ENCODE measurements around the gene PROM1.

PROM1 gene

GRCh38 chr4:16035843-16036242 lies 48.0 kb downstream of the PROM1 start:
- H3K4me1 ChIP-seq (ENCODE audit: control insufficient read depth in 1 of 2, insufficient read depth in 2 of 2, low read length in 2 of 2) = peaks cover 2 to 6% of the 10 kb centered on the region in 2 experiments
- no peak overlapping the region for H3K18ac ChIP-seq (ENCODE audit: low read length)

DNA sequence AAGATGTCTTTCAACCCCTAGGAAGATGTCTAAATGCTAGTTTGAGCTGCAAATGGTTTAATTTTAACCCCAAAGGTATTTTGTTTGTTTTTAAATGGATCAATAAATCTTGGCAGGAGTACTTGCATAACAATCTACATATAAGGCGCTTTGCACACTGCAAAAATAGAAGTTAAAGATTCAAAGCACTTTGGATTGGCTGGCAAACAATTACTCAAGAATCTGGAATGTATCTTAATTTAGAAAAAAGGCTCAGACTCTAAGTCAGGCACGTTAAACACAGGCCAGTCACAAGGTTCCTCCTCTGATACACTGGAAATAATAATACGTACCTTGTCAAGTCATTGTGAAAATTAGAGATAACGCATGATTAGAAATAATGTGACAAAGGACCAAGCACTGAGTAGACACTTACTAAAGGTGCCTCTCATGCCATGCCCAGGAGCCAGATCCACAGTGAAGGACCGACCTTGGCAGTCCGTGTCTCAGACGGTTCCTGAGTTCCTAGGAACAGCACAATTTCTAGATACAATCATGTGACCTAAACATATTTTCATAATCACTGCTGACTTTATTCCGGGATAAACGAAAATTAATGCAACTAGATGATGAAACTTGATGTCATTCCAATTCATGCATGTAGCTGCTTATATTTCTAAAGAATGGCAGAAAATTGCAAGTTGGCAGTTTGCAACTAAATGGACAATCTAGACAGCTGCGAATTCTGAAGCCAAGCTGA lies 49.6 kb downstream of the PROM1 start:
- Histone ChIP-seq H4K91ac (ENCODE audit: low read depth, low read length) (no peak overlapping the region), H3K14ac (ENCODE audit: low read length) (no peak overlapping the region), H3K4me1 (ENCODE audit: control insufficient read depth in 1 of 2, insufficient read depth in 2 of 2, low read length in 2 of 2) (peaks cover 2 to 6% of the 10 kb centered on the region in 2 experiments), H3K79me2 (ENCODE audit: control insufficient read depth, insufficient read depth, low read length, poor library complexity) (no peaks in the 10 kb centered on the region), H4K12ac (ENCODE audit: low read depth, low read length) (no peak overlapping the region), H3K9me3 (ENCODE audit: insufficient read depth, low read depth, low read length) (no peaks in the 10 kb centered on the region), H2AK5ac (ENCODE audit: low read length) (no peak overlapping the region), H3K36me3 (ENCODE audit: control insufficient read depth in 1 of 2, insufficient read depth in 2 of 2, low read length in 2 of 2) (no peaks in the 10 kb centered on the region), H3K4ac (ENCODE audit: low read depth, low read length) (no peak overlapping the region), H2BK120ac (ENCODE audit: insufficient read depth, low read length, poor library complexity) (no peak overlapping the region), H3K4me2 (ENCODE audit: low read length) (no peak overlapping the region), H3K27me3 (ENCODE audit: insufficient read depth, low read length) (no peaks in the 10 kb centered on the region), H3K18ac (ENCODE audit: low read length) (no peak overlapping the region), H2BK12ac (ENCODE audit: low read length) (no peak overlapping the region), H2AFZ (ENCODE audit: insufficient read depth, low read length, poor library complexity) (no peak overlapping the region), H3K4me3 (ENCODE audit: low read depth, low read length) (no peak overlapping the region), H3K9ac (ENCODE audit: low read length) (no peak overlapping the region), H4K8ac (ENCODE audit: low read depth, low read length) (no peak overlapping the region), H3K27ac (ENCODE audit: low read depth, low read length) (no peak overlapping the region), H3K79me1 (ENCODE audit: low read length) (peaks cover 3% of the 10 kb centered on the region), H2BK5ac (ENCODE audit: low read depth, low read length, poor library complexity) (no peak overlapping the region), H3K23ac (ENCODE audit: low read length) (no peak overlapping the region)
- no peak for DNase-seq
- WGBS (ENCODE audit: extremely low coverage, insufficient coverage, insufficient read length) = no CpG with 5 or more reads among the region's 10 CpGs

More at GRCh38 chr4:16035843-16036242, 48.0 kb downstream of the PROM1 start:
- DNase-seq = no peak
- WGBS (ENCODE audit: extremely low coverage, insufficient coverage, insufficient read length) = no CpG with 5 or more reads among the region's 6 CpGs
- Histone ChIP-seq H3K9me3 (ENCODE audit: insufficient read depth, low read depth, low read length) (no peaks in the 10 kb centered on the region), H4K91ac (ENCODE audit: low read depth, low read length) (no peak overlapping the region), H3K27me3 (ENCODE audit: insufficient read depth, low read length) (no peaks in the 10 kb centered on the region), H2BK5ac (ENCODE audit: low read depth, low read length, poor library complexity) (no peak overlapping the region), H3K4ac (ENCODE audit: low read depth, low read length) (no peak overlapping the region), H2AK5ac (ENCODE audit: low read length) (no peak overlapping the region), H2BK12ac (ENCODE audit: low read length) (no peak overlapping the region), H3K79me2 (ENCODE audit: control insufficient read depth, insufficient read depth, low read length, poor library complexity) (no peaks in the 10 kb centered on the region), H3K9ac (ENCODE audit: low read length) (no peak overlapping the region), H3K14ac (ENCODE audit: low read length) (no peak overlapping the region), H3K36me3 (ENCODE audit: control insufficient read depth in 1 of 2, insufficient read depth in 2 of 2, low read length in 2 of 2) (no peaks in the 10 kb centered on the region), H4K8ac (ENCODE audit: low read depth, low read length) (no peak overlapping the region), H4K12ac (ENCODE audit: low read depth, low read length) (no peak overlapping the region), H3K79me1 (ENCODE audit: low read length) (peaks cover 3% of the 10 kb centered on the region), H3K4me3 (ENCODE audit: low read depth, low read length) (no peak overlapping the region), H2BK120ac (ENCODE audit: insufficient read depth, low read length, poor library complexity) (no peak overlapping the region), H2AFZ (ENCODE audit: insufficient read depth, low read length, poor library complexity) (no peak overlapping the region), H3K23ac (ENCODE audit: low read length) (no peak overlapping the region), H3K27ac (ENCODE audit: low read depth, low read length) (no peak overlapping the region), H3K4me2 (ENCODE audit: low read length) (no peak overlapping the region)

DNA sequence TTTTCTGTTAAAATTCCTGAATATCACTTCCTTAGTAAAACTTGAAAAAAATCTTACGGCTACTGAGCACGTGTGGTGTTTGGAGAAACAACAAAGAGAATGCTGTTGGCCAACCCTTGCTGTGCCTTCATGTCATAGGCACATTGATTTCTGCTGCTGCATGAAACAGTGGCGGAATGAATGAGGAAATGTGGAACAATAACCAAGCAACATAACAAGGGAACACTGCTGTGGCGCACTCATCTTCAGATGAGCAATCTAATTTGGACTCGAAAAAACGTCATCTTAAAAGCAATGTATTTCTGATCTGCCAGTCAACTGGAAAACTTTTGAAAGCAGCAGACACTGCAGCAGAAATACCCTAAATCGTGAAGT lies 51.4 kb downstream of the PROM1 start:
- Histone ChIP-seq H3K23ac (ENCODE audit: low read length) (no peak overlapping the region), H3K14ac (ENCODE audit: low read length) (no peak overlapping the region), H3K4me3 (ENCODE audit: low read depth, low read length) (no peak overlapping the region), H3K9me3 (ENCODE audit: insufficient read depth, low read depth, low read length) (no peaks in the 10 kb centered on the region), H3K4me1 (ENCODE audit: control insufficient read depth in 1 of 2, insufficient read depth in 2 of 2, low read length in 2 of 2) (peaks cover 2 to 6% of the 10 kb centered on the region in 2 experiments), H3K79me2 (ENCODE audit: control insufficient read depth, insufficient read depth, low read length, poor library complexity) (no peaks in the 10 kb centered on the region), H2BK120ac (ENCODE audit: insufficient read depth, low read length, poor library complexity) (no peak overlapping the region), H2AFZ (ENCODE audit: insufficient read depth, low read length, poor library complexity) (no peak overlapping the region), H3K4me2 (ENCODE audit: low read length) (no peak overlapping the region), H3K4ac (ENCODE audit: low read depth, low read length) (no peak overlapping the region), H3K36me3 (ENCODE audit: control insufficient read depth in 1 of 2, insufficient read depth in 2 of 2, low read length in 2 of 2) (no peaks in the 10 kb centered on the region), H2BK12ac (ENCODE audit: low read length) (peak overlapping the region; percentile 59), H3K9ac (ENCODE audit: low read length) (no peak overlapping the region), H2BK5ac (ENCODE audit: low read depth, low read length, poor library complexity) (no peak overlapping the region), H3K18ac (ENCODE audit: low read length) (no peak overlapping the region), H4K12ac (ENCODE audit: low read depth, low read length) (no peak overlapping the region), H3K27ac (ENCODE audit: low read depth, low read length) (no peak overlapping the region), H4K8ac (ENCODE audit: low read depth, low read length) (no peak overlapping the region), H2AK5ac (ENCODE audit: low read length) (no peak overlapping the region), H3K79me1 (ENCODE audit: low read length) (peaks cover 3% of the 10 kb centered on the region), H4K91ac (ENCODE audit: low read depth, low read length) (no peak overlapping the region), H3K27me3 (ENCODE audit: insufficient read depth, low read length) (no peaks in the 10 kb centered on the region)
- no CpG with 5 or more reads among the region's 7 CpGs for WGBS (ENCODE audit: extremely low coverage, insufficient coverage, insufficient read length)
- DNase-seq = no peak

DNA sequence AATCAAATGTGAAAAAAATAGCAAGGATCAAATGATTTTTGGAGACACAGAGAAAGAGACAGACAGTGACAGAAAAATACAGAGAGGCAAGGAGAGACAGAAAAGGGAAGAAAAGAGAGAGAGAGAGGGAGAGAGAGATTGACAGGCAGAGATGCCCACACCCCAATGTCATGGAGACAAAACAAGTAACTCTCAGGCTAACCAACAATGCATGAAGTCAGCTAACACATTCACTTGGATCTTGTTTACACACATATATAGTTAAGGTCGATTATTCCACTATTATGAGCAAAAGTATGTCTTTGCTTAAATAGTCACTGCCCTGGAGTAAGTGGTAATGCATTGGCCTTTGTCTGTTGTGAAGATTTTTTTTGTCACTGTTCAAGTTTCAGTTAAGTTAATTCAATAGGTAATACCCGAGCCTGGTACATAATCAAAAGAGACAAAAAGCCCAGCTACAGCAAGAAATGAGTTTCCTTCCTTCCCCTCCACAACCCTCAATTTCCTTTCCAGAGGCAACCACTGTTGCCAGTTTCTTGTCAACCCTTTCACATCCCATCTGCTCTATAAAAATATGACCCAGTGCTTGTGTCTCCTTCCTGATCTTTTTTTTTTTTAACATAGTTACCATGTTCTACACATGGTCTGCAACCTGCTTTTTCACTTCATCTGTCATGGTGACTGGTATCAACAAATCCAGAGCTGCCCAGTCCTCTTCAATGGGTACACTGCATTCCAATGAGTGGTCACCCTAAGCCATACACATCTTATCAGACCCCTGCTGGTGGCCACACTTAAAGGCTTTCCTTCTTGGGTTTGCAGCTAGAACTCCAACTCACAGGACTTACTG lies 52.1 kb downstream of the PROM1 start:
- DNase-seq = no peak
- H3K27ac ChIP-seq (ENCODE audit: low read depth, low read length) = no peak overlapping the region
- no peaks in the 10 kb centered on the region for H3K27me3 ChIP-seq (ENCODE audit: insufficient read depth, low read length)
- H2BK5ac ChIP-seq (ENCODE audit: low read depth, low read length, poor library complexity) = peak overlapping the region; percentile 54
- H4K8ac ChIP-seq (ENCODE audit: low read depth, low read length) = no peak overlapping the region
- H3K79me2 ChIP-seq (ENCODE audit: control insufficient read depth, insufficient read depth, low read length, poor library complexity) = no peaks in the 10 kb centered on the region
- no peak overlapping the region for H3K4me2 ChIP-seq (ENCODE audit: low read length)
- no peak overlapping the region for H3K23ac ChIP-seq (ENCODE audit: low read length)
- no peak overlapping the region for H3K18ac ChIP-seq (ENCODE audit: low read length)
- H3K79me1 ChIP-seq (ENCODE audit: low read length) = peaks cover 3% of the 10 kb centered on the region
- H3K9ac ChIP-seq (ENCODE audit: low read length) = no peak overlapping the region
- no peak overlapping the region for H3K4ac ChIP-seq (ENCODE audit: low read depth, low read length)
- H2BK12ac ChIP-seq (ENCODE audit: low read length) = peak overlapping the region; percentile 59
- no peak overlapping the region for H4K91ac ChIP-seq (ENCODE audit: low read depth, low read length)
- no peaks in the 10 kb centered on the region for H3K9me3 ChIP-seq (ENCODE audit: insufficient read depth, low read depth, low read length)
- H3K14ac ChIP-seq (ENCODE audit: low read length) = no peak overlapping the region
- H3K4me1 ChIP-seq (ENCODE audit: control insufficient read depth in 1 of 2, insufficient read depth in 2 of 2, low read length in 2 of 2) = peaks cover 2 to 6% of the 10 kb centered on the region in 2 experiments
- H2AK5ac ChIP-seq (ENCODE audit: low read length) = no peak overlapping the region
- H3K36me3 ChIP-seq (ENCODE audit: control insufficient read depth in 1 of 2, insufficient read depth in 2 of 2, low read length in 2 of 2) = no peaks in the 10 kb centered on the region
- WGBS (ENCODE audit: extremely low coverage, insufficient coverage, insufficient read length) = no CpG with 5 or more reads among the region's 2 CpGs
- no peak overlapping the region for H4K12ac ChIP-seq (ENCODE audit: low read depth, low read length)
- no peak overlapping the region for H2BK120ac ChIP-seq (ENCODE audit: insufficient read depth, low read length, poor library complexity)
- H3K4me3 ChIP-seq (ENCODE audit: low read depth, low read length) = no peak overlapping the region
- H2AFZ ChIP-seq (ENCODE audit: insufficient read depth, low read length, poor library complexity) = no peak overlapping the region

Data from trophoblast cell (in vitro differentiated cells and primary cell).